IMR-90 (cell line): ENCODE data around the gene MAN1C1. TPM values are rescaled to one million over a fixed set of nuclear protein-coding genes. Genes with fewer than 3 reads are reported as not detected.

Experiments
- ATAC-seq: fragments of 200-7000 bp; cut with Tn5 transposase; 2 replicates; pipeline ENCODE4 v1.9.1; 2020; ENCODE audit warnings: low read depth, mild to moderate bottlenecking, moderate library complexity
- BruUV-seq: library from RNA; stranded (reverse); fragments of 400-500 nt; replicated peaks from 2 replicates; lab custom pipeline; 2021; lab: Mats Ljungman, UMichigan
- CTCF ChIA-PET: fragments of 300-600 bp; formaldehyde crosslinking; extraction: SDS; loops from one replicate; lab custom pipeline; 2021; ENCODE audit warnings: antibody characterized with exemption; lab: Yijun Ruan, JAX
- POLR2A ChIA-PET: fragments of 300-600 bp; sonication (Branson Sonifier 250); formaldehyde crosslinking; loops from one replicate; lab custom pipeline; 2022; ENCODE audit warnings: antibody characterized with exemption; ENCODE audit not compliant: unreplicated experiment; lab: Charles Lee
- DNase-seq: peaks from one replicate; pipeline ENCODE4 v3.0.0; 2013
- H2AFZ ChIP-seq: replicated peaks from 2 replicates; pipeline ENCODE3; 2013; ENCODE audit warnings: low read length, mild to moderate bottlenecking; ENCODE audit not compliant: poor library complexity
- H2AK5ac ChIP-seq: 2 replicates; pipeline ENCODE4 v1.6.1; 2013; ENCODE audit warnings: low read depth, low read length, inconsistent platforms
- H2AK9ac ChIP-seq: replicated peaks from 2 replicates; pipeline ENCODE3; 2013; ENCODE audit warnings: mild to moderate bottlenecking, low read depth, low read length, moderate library complexity; ENCODE audit not compliant: poor library complexity
- H2BK120ac ChIP-seq: 2 replicates; pipeline ENCODE4 v1.6.1; 2013; ENCODE audit warnings: low read depth, low read length, inconsistent platforms
- H2BK15ac ChIP-seq: 3 replicates; pipeline ENCODE4 v1.6.1; 2013; ENCODE audit warnings: low read depth, low read length, inconsistent platforms
- H2BK20ac ChIP-seq: 2 replicates; pipeline ENCODE4 v1.6.1; 2013; ENCODE audit warnings: low read depth, mild to moderate bottlenecking, inconsistent platforms, low read length, moderate library complexity
- H2BK5ac ChIP-seq: 2 replicates; pipeline ENCODE4 v1.6.1; 2013; ENCODE audit warnings: mild to moderate bottlenecking, low read depth, low read length, inconsistent platforms; ENCODE audit not compliant: poor library complexity, severe bottlenecking
- H3K14ac ChIP-seq: replicated peaks from 2 replicates; pipeline ENCODE4 v1.6.1; 2013; ENCODE audit warnings: low read depth, low read length, inconsistent platforms
- H3K18ac ChIP-seq: 2 replicates; pipeline ENCODE4 v1.6.1; 2013; ENCODE audit warnings: low read depth, low read length, control low read depth
- H3K23ac ChIP-seq: 2 replicates; pipeline ENCODE4 v1.6.1; 2013; ENCODE audit warnings: low read depth, low read length, inconsistent platforms
- H3K27ac ChIP-seq: 2 replicates; pipeline ENCODE4 v1.5.1; 2013; ENCODE audit warnings: mild to moderate bottlenecking, control low read depth, low read length; ENCODE audit not compliant: insufficient read depth
- H3K27me3 ChIP-seq: 2 replicates; pipeline ENCODE4 v1.6.1; 2013; ENCODE audit warnings: low read length; ENCODE audit not compliant: control insufficient read depth, insufficient read depth
- H3K36me3 ChIP-seq: 2 replicates; pipeline ENCODE4 v1.6.1; 2013; ENCODE audit warnings: low read length, mixed read lengths; ENCODE audit not compliant: control insufficient read depth, insufficient read depth
- H3K4ac ChIP-seq: 2 replicates; pipeline ENCODE4 v1.6.1; 2013; ENCODE audit warnings: low read depth, low read length, inconsistent platforms
- H3K4me1 ChIP-seq: 2 replicates; pipeline ENCODE4 v1.6.1; 2013; ENCODE audit warnings: low read length, mixed read lengths; ENCODE audit not compliant: control insufficient read depth, insufficient read depth
- H3K4me2 ChIP-seq: 2 replicates; pipeline ENCODE4 v1.6.1; 2013; ENCODE audit warnings: low read depth, mild to moderate bottlenecking, control low read depth, low read length, moderate library complexity
- H3K4me3 ChIP-seq: 2 replicates; pipeline ENCODE4 v1.5.1; 2013; ENCODE audit warnings: low read depth, mild to moderate bottlenecking, control low read depth, low read length, moderate library complexity; ENCODE audit not compliant: insufficient read depth
- H3K56ac ChIP-seq: 2 replicates; pipeline ENCODE4 v1.6.1; 2013; ENCODE audit warnings: low read length, inconsistent platforms; ENCODE audit not compliant: insufficient read depth; ENCODE audit errors: extremely low read depth
- H3K79me1 ChIP-seq, 2 experiments: 2 replicates each; pipeline ENCODE4 v1.6.1; 2013; ENCODE audit warnings: low read length in 2 of 2, inconsistent platforms in 1 of 2, low read depth in 1 of 2
- H3K9ac ChIP-seq: 2 replicates; pipeline ENCODE4 v1.6.1; 2013; ENCODE audit warnings: low read depth, low read length, control low read depth
- H3K9me1 ChIP-seq: 2 replicates; pipeline ENCODE4 v1.6.1; 2013; ENCODE audit warnings: low read length, inconsistent platforms; ENCODE audit not compliant: insufficient read depth
- H3K9me3 ChIP-seq: 2 replicates; pipeline ENCODE4 v1.6.1; 2013; ENCODE audit warnings: low read length; ENCODE audit not compliant: control insufficient read depth, insufficient read depth
- H4K20me1 ChIP-seq: 2 replicates; pipeline ENCODE4 v1.6.1; 2013; ENCODE audit warnings: low read length, inconsistent platforms; ENCODE audit not compliant: insufficient read depth
- H4K5ac ChIP-seq: 2 replicates; pipeline ENCODE4 v1.6.1; 2013; ENCODE audit warnings: mild to moderate bottlenecking, low read depth, low read length, control low read depth
- H4K8ac ChIP-seq, 2 experiments: 2 replicates each; pipeline ENCODE4 v1.6.1; 2013; ENCODE audit warnings: low read depth in 2 of 2, low read length in 2 of 2, control low read depth in 1 of 2, inconsistent platforms in 1 of 2
- H4K91ac ChIP-seq: 2 replicates; pipeline ENCODE4 v1.6.1; 2013; ENCODE audit warnings: low read depth, low read length, inconsistent platforms; ENCODE audit not compliant: insufficient read depth
- BHLHE40 ChIP-seq: fragments of 150-350 bp; IDR thresholded peaks from 2 replicates; pipeline ENCODE4 v1.6.1; 2016; ENCODE audit warnings: mild to moderate bottlenecking, low read depth, low read length
- CEBPB ChIP-seq: IDR thresholded peaks from 2 replicates; pipeline ENCODE4 v1.6.1; 2012; ENCODE audit warnings: low read depth, low read length, improper control_type of control experiment
- CHD1 ChIP-seq: IDR thresholded peaks from 2 replicates; pipeline ENCODE4 v1.6.1; 2012; ENCODE audit warnings: low read depth, low read length, improper control_type of control experiment
- MAZ ChIP-seq: IDR thresholded peaks from 2 replicates; pipeline ENCODE4 v1.6.1; 2012; ENCODE audit warnings: low read depth, mild to moderate bottlenecking, low read length, improper control_type of control experiment, moderate library complexity, borderline replicate concordance
- MXI1 ChIP-seq: IDR thresholded peaks from 2 replicates; pipeline ENCODE4 v1.6.1; 2012; ENCODE audit warnings: low read depth, mild to moderate bottlenecking, low read length, moderate library complexity, borderline replicate concordance
- NFE2L2 ChIP-seq: fragments of 150-350 bp; IDR thresholded peaks from 2 replicates; pipeline ENCODE4 v1.6.1; 2016; ENCODE audit warnings: low read depth, mild to moderate bottlenecking, low read length
- RFX5 ChIP-seq: IDR thresholded peaks from 2 replicates; pipeline ENCODE4 v1.8.0; 2012; ENCODE audit warnings: low read depth, mild to moderate bottlenecking, low read length, moderate library complexity
- SMC3 ChIP-seq: fragments of 150-350 bp; IDR thresholded peaks from 2 replicates; pipeline ENCODE4 v1.6.1; 2016; ENCODE audit warnings: low read depth, mild to moderate bottlenecking, antibody characterized with exemption, low read length, moderate library complexity
- whole genome bisulfite sequencing, 2 experiments: methylation state at CpG; one replicate each; pipeline versions ENCODE4 v1.1.5 to v1.1.7; 2013; ENCODE audit warnings: missing lambda C conversion rate in 2 of 2; ENCODE audit not compliant: insufficient read length in 1 of 2; ENCODE audit errors: extremely low coverage in 2 of 2; 5-methylcytosine and 5-hydroxymethylcytosine counted together
- dilution Hi-C: fragments of 300-500 bp; cut with HindIII; formaldehyde crosslinking; loops from one replicate; pipeline ENCODE4 v1.14.3; 2018; ENCODE audit warnings: low sequenced_read_pairs; ENCODE audit not compliant: unreplicated experiment
- in situ Hi-C: fragments of 300-500 bp; cut with MboI; formaldehyde crosslinking; loops from 3 replicates; pipeline ENCODE4 v1.14.3; 2019; ENCODE audit warnings: low sequenced_read_pairs, inconsistent platforms, mixed read lengths
- intact Hi-C: fragments of 100-400 bp; cut with micrococcal nuclease; formaldehyde crosslinking; loops from 2 replicates; pipeline ENCODE4 v1.10.0; 2022
- polyA plus RNA-seq, 3 experiments: library from polyadenylated mRNA; depleted of rRNA; stranded (reverse); fragments of >200 nt; gene quantifications; 2 replicates each; pipeline ENCODE4 v1.2.3, GENCODE V29; 2012; ENCODE audit warnings: low replicate concordance in 1 of 3
- total RNA-seq: library from RNA; depleted of rRNA; stranded (reverse); fragments of >200 nt; gene quantifications from 2 replicates; pipeline ENCODE4 v1.2.3, GENCODE V29; 2012
- TF ChIP-seq, protein P1 (sequence below): conservative IDR thresholded peaks from 2 replicates; pipeline ENCODE4 v1.5.1; 2012; ENCODE audit warnings: mild to moderate bottlenecking, low read depth, low read length, improper control_type of control experiment
- TF ChIP-seq, protein P2 (sequence below): fragments of 150-350 bp; IDR thresholded peaks from 2 replicates; pipeline ENCODE4 v1.6.1; 2017; ENCODE audit warnings: mild to moderate bottlenecking, antibody characterized with exemption, low read length, low read depth

MAN1C1 gene
- total and polyA plus RNA-seq, 2 of the 4 experiments (the other 2 are of a cell fraction) = 3.2 to 11.3 TPM

DNA sequence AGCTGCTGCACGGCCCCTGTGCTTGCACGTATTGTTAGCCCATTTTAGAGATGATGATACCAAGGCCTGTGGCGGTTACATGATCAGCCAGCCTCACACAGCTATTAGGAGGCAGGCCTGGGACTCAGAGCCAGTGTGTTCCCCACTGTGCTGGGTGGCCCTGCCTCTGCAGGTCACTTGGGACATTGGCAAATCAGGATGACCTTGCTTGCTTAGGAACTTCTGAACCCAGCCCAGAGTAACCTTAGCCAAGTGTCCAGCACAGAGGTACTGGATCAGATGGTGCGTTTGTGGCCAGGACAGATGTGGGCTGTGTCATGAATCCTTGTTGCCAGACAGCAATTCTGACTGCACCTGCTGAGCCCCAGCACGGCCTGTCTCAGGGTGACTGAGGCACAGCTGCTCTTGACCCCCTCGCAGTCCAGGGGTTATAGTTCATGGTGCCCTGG, 45.0 kb upstream of the MAN1C1 start (continued):
- TF ChIP-seq, protein P1, sequence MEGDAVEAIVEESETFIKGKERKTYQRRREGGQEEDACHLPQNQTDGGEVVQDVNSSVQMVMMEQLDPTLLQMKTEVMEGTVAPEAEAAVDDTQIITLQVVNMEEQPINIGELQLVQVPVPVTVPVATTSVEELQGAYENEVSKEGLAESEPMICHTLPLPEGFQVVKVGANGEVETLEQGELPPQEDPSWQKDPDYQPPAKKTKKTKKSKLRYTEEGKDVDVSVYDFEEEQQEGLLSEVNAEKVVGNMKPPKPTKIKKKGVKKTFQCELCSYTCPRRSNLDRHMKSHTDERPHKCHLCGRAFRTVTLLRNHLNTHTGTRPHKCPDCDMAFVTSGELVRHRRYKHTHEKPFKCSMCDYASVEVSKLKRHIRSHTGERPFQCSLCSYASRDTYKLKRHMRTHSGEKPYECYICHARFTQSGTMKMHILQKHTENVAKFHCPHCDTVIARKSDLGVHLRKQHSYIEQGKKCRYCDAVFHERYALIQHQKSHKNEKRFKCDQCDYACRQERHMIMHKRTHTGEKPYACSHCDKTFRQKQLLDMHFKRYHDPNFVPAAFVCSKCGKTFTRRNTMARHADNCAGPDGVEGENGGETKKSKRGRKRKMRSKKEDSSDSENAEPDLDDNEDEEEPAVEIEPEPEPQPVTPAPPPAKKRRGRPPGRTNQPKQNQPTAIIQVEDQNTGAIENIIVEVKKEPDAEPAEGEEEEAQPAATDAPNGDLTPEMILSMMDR = no peak
- TF ChIP-seq NFE2L2 (no peak), MXI1 (no peak), CEBPB (no peak)

GRCh38 chr1:25572107-25572506, 44.5 kb upstream of the MAN1C1 start:
- H2BK120ac ChIP-seq = no peak overlapping the region
- H2AK9ac ChIP-seq = no peak overlapping the region
- ATAC-seq (no peak), DNase-seq (no peak)
- H3K27ac ChIP-seq = no peak overlapping the region
- ChIA-PET POLR2A (no interaction called here), CTCF (interaction anchor here (0.6 to 1.4 kb wide), 5 partner anchors 14 to 37 kb away, joined by 3 to 5 read pairs (median 3); no protein-coding TSS in a partner anchor)
- H3K36me3 ChIP-seq = no peaks in the 10 kb centered on the region
- intact Hi-C loops (no loop called here), dilution Hi-C loops (no loop called here), in situ Hi-C loops (no loop called here)
- H3K79me1 ChIP-seq = peaks cover 0 to 9% of the 10 kb centered on the region in 2 experiments; a peak in 2 of 4 replicates
- no TSS peak for BruUV-seq
- no peak overlapping the region for H3K56ac ChIP-seq
- H3K9me3 ChIP-seq = no peaks in the 10 kb centered on the region
- H3K4me2 ChIP-seq = no peak overlapping the region
- no peak overlapping the region for H3K14ac ChIP-seq
- no peak overlapping the region for H3K18ac ChIP-seq
- no peak overlapping the region for H4K91ac ChIP-seq
- no peak overlapping the region for H3K4me3 ChIP-seq
- WGBS, 2 experiments = 100% methylated on average over 1 of the region's 5 CpGs; no CpG with 5 or more reads in 1 of the 2 experiments
- no peak overlapping the region for H2BK20ac ChIP-seq
- H3K23ac ChIP-seq = no peak overlapping the region
- no peak overlapping the region for H4K8ac ChIP-seq
- H2AK5ac ChIP-seq = peak overlapping the region; percentile 61; the same call in 1 of the 2 replicates
- H3K4ac ChIP-seq = no peak overlapping the region
- H2BK5ac ChIP-seq = no peak overlapping the region
- H3K27me3 ChIP-seq = no peaks in the 10 kb centered on the region
- H3K4me1 ChIP-seq = peaks cover 26% of the 10 kb centered on the region
- no peaks in the 10 kb centered on the region for H4K20me1 ChIP-seq
- H3K9ac ChIP-seq = no peak overlapping the region
- H2AFZ ChIP-seq = no peak overlapping the region
- no peak overlapping the region for H4K5ac ChIP-seq
- peaks cover 13% of the 10 kb centered on the region for H3K9me1 ChIP-seq
- no peak overlapping the region for H2BK15ac ChIP-seq
- TF ChIP-seq CHD1 (no peak), BHLHE40 (no peak), RFX5 (no peak), SMC3 (no peak), MAZ (no peak), NFE2L2 (no peak)
- TF ChIP-seq, protein P2, sequence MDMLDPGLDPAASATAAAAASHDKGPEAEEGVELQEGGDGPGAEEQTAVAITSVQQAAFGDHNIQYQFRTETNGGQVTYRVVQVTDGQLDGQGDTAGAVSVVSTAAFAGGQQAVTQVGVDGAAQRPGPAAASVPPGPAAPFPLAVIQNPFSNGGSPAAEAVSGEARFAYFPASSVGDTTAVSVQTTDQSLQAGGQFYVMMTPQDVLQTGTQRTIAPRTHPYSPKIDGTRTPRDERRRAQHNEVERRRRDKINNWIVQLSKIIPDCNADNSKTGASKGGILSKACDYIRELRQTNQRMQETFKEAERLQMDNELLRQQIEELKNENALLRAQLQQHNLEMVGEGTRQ = no peak
- TF ChIP-seq, protein P1 = no peak
